Activated naive CD4-positive, alpha-beta T cell treated with anti-CD3 and anti-CD28 coated beads for 36 hours (primary cell): ENCODE results near the gene REST. TPM values are rescaled to one million over a fixed set of nuclear protein-coding genes. Genes with fewer than 3 reads are reported as not detected.
"Not testable (repeated sequence)": the region's sequence is repeated elsewhere in the genome, so short reads cannot be mapped to it uniquely, and the experiment has no call there.

Experiments used
- CTCF ChIA-PET: fragments of 350-600 bp; sonication (Branson Sonifier 250); formaldehyde crosslinking; loops from one replicate; lab custom pipeline; 2021; ENCODE audit warnings: antibody characterized with exemption; lab: Charles Lee
- DNase-seq: peaks from one replicate; pipeline ENCODE4 v3.0.0-alpha.2; 2020
- H3K27ac Mint-ChIP-seq: one replicate; pipeline ENCODE4 v1.8.0; 2021; ENCODE audit warnings: mild to moderate bottlenecking, mixed read lengths
- H3K27me3 Mint-ChIP-seq: one replicate; pipeline ENCODE4 v1.8.0; 2021; ENCODE audit warnings: low read depth, mixed read lengths
- H3K36me3 Mint-ChIP-seq: one replicate; pipeline ENCODE4 v1.8.0; 2021; ENCODE audit warnings: low read depth, mixed read lengths
- H3K4me1 Mint-ChIP-seq: one replicate; pipeline ENCODE4 v1.8.0; 2021; ENCODE audit warnings: low read depth, mixed read lengths
- H3K4me3 Mint-ChIP-seq: one replicate; pipeline ENCODE4 v1.8.0; 2021; ENCODE audit warnings: mild to moderate bottlenecking, moderate library complexity, mixed read lengths
- H3K9me3 Mint-ChIP-seq: one replicate; pipeline ENCODE4 v1.8.0; 2021; ENCODE audit warnings: mixed read lengths
- intact Hi-C: fragments of 100-400 bp; cut with micrococcal nuclease; formaldehyde crosslinking; loops from one replicate; pipeline ENCODE4 v1.15.1; 2023
- total RNA-seq, 2 experiments: library from RNA; stranded (reverse); gene quantifications; one replicate each; pipeline ENCODE4 v1.2.3, GENCODE V29; 2021

REST gene
- total RNA-seq, 2 experiments from 2014 or later: 35.6 to 36.8 TPM

DNA sequence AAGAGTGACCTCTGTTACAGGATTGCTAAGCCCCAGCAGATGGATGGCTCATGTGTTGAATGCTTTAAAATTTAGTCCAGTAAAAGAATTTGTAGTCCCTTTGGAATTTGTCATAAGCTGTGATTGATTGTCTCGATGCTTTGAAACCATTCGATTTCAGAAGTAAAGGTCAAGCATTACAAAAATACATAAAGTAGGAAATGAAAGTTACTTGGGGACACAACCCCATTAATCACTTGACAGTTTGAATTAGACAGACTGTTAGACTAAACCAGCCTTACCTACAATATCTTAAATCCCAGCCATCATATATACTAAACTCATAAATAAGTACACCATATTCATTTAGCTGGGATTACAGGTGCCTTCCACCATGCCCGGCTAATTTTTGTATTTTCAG is 6.6 kb downstream of the REST start:
- intact Hi-C loops: no loop called here
- H3K4me1 Mint-ChIP-seq: peaks cover 56% of the 10 kb centered on the region
- H3K27me3 Mint-ChIP-seq: no peaks in the 10 kb centered on the region
- no peaks in the 10 kb centered on the region for H3K9me3 Mint-ChIP-seq
- DNase-seq: no peak
- peak overlapping the region; percentile 46 for H3K27ac Mint-ChIP-seq
- CTCF ChIA-PET: no interaction called here
- no peak overlapping the region for H3K4me3 Mint-ChIP-seq
- H3K36me3 Mint-ChIP-seq: peaks cover 21% of the 10 kb centered on the region

- peaks cover 24% of the 10 kb centered on the region for H3K36me3 Mint-ChIP-seq
- intact Hi-C loops, H3K4me3 Mint-ChIP-seq, H3K27ac Mint-ChIP-seq, H3K9me3 Mint-ChIP-seq, DNase-seq, H3K27me3 Mint-ChIP-seq: not testable (repeated sequence)
- peaks cover 54% of the 10 kb centered on the region for H3K4me1 Mint-ChIP-seq
- CTCF ChIA-PET: interaction anchor here (0.6 kb wide), 1 partner anchor 56 kb away, joined by 3 read pairs; no protein-coding TSS in a partner anchor
Observed at GRCh38 chr4:56914977-56915376, 7.3 kb downstream of the REST start.

- H3K4me1 Mint-ChIP-seq: peaks cover 21% of the 10 kb centered on the region
Observed at GRCh38 chr4:56927196-56927595, 19.5 kb downstream of the REST start.

GRCh38 chr4:56930638-56931037 is 22.9 kb downstream of the REST start:
- CTCF ChIA-PET: no interaction called here

More at GRCh38 chr4:56927196-56927595, 19.5 kb downstream of the REST start:
- H3K27ac Mint-ChIP-seq: no peak overlapping the region
- no peak overlapping the region for H3K4me3 Mint-ChIP-seq
- peaks cover 27% of the 10 kb centered on the region for H3K36me3 Mint-ChIP-seq
- DNase-seq: no peak
- H3K27me3 Mint-ChIP-seq: no peaks in the 10 kb centered on the region
- no peaks in the 10 kb centered on the region for H3K9me3 Mint-ChIP-seq
- intact Hi-C loops: no loop called here
- CTCF ChIA-PET: interaction anchor here (0.6 to 1.2 kb wide), 2 partner anchors 9 to 206 kb away, joined by 3 to 4 read pairs; no protein-coding TSS in a partner anchor

DNA sequence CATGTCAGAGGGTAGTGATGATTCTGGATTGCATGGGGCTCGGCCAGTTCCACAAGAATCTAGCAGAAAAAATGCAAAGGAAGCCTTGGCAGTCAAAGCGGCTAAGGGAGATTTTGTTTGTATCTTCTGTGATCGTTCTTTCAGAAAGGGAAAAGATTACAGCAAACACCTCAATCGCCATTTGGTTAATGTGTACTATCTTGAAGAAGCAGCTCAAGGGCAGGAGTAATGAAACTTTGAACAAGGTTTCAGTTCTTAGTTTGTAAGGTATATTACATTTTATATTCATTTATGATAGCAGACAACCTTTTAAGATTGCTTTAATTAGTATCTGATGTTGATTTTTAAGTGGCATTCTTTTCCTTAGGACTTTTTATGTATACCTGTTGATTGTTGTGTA is 24.2 kb downstream of the REST start:
- Mint-ChIP-seq H3K4me1 (peaks cover 29% of the 10 kb centered on the region), H3K36me3 (peaks cover 21% of the 10 kb centered on the region), H3K4me3 (no peak overlapping the region), H3K27ac (no peak overlapping the region), H3K27me3 (no peaks in the 10 kb centered on the region), H3K9me3 (no peaks in the 10 kb centered on the region)
- intact Hi-C loops: no loop called here
- DNase-seq: no peak
- CTCF ChIA-PET: interaction anchor here (1.2 kb wide), 1 partner anchor 23 kb away, joined by 3 read pairs; no protein-coding TSS in a partner anchor

More at GRCh38 chr4:56930638-56931037, 22.9 kb downstream of the REST start:
- no peaks in the 10 kb centered on the region for H3K27me3 Mint-ChIP-seq
- no peak overlapping the region for H3K27ac Mint-ChIP-seq
- intact Hi-C loops: no loop called here
- H3K4me1 Mint-ChIP-seq: peaks cover 29% of the 10 kb centered on the region
- H3K36me3 Mint-ChIP-seq: peaks cover 20% of the 10 kb centered on the region
- no peak for DNase-seq
- H3K4me3 Mint-ChIP-seq: no peak overlapping the region
- no peaks in the 10 kb centered on the region for H3K9me3 Mint-ChIP-seq

- H3K27ac Mint-ChIP-seq: peak overlapping the region; percentile 7
- no peak for DNase-seq
Observed at GRCh38 chr4:56937262-56937661, 29.6 kb downstream of the REST start.

DNA sequence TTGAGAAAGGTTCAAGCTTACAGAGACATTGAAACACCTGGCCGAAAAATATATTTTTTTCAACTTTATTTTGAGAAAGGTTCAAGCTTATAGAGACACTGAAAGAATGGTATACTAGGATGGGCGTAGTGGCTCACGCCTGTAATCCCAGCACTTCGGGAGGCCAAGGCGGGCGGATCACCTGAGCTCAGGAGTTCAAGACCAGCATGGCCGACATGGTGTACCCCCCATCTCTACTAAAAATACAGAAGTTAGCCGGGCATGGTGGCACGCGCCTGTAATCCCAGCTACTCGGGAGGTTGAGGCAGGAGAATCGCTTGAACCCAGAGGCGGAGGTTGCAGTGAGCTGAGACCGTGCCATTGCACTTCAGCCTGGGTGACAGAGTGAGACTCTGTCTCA is 32.1 kb downstream of the REST start:
- peaks cover 14% of the 10 kb centered on the region for H3K36me3 Mint-ChIP-seq
- DNase-seq, CTCF ChIA-PET, H3K4me3 Mint-ChIP-seq, H3K9me3 Mint-ChIP-seq, H3K27me3 Mint-ChIP-seq, H3K27ac Mint-ChIP-seq, intact Hi-C loops, H3K4me1 Mint-ChIP-seq: not testable (repeated sequence)

More at GRCh38 chr4:56937262-56937661, 29.6 kb downstream of the REST start:
- H3K27me3 Mint-ChIP-seq: no peaks in the 10 kb centered on the region
- CTCF ChIA-PET: no interaction called here
- H3K9me3 Mint-ChIP-seq: no peaks in the 10 kb centered on the region
- peaks cover 15% of the 10 kb centered on the region for H3K36me3 Mint-ChIP-seq
- no peak overlapping the region for H3K4me3 Mint-ChIP-seq
- H3K4me1 Mint-ChIP-seq: peaks cover 8% of the 10 kb centered on the region
- intact Hi-C loops: no loop called here

- Mint-ChIP-seq H3K27me3 (no peaks in the 10 kb centered on the region), H3K4me3 (no peak overlapping the region), H3K4me1 (no peaks in the 10 kb centered on the region), H3K27ac (no peak overlapping the region), H3K9me3 (no peaks in the 10 kb centered on the region), H3K36me3 (peaks cover 14% of the 10 kb centered on the region)
- CTCF ChIA-PET: interaction anchor here (1.1 kb wide), 1 partner anchor 20 kb away, joined by 3 read pairs; no protein-coding TSS in a partner anchor
- DNase-seq: no peak
- intact Hi-C loops: no loop called here
Observed at GRCh38 chr4:56940403-56940802, 32.7 kb downstream of the REST start.

DNA sequence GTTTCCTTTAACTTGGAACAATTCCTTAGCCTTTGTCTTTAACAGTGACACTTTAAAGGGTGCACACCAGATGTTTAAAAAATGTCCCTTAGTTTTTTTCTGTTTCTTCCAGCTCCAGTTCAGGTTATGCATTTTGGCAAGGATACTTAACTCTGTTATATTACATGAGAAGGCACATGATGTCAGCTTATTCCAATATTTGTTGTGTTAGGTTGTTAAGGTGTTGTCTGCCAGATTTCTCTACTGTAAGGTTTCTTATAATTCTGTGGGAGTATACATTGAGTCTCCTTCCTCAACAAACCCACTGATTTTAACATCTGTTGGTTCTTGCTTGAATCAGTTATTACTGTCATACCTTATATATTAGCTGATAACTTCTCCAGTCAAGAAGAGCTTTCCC is 33.3 kb downstream of the REST start:
- no peak for DNase-seq
- Mint-ChIP-seq H3K4me1 (no peaks in the 10 kb centered on the region), H3K36me3 (peaks cover 14% of the 10 kb centered on the region), H3K27ac (no peak overlapping the region), H3K4me3 (no peak overlapping the region), H3K27me3 (no peaks in the 10 kb centered on the region), H3K9me3 (no peaks in the 10 kb centered on the region)
- CTCF ChIA-PET: interaction anchor here (1.1 kb wide), 1 partner anchor 20 kb away, joined by 3 read pairs; no protein-coding TSS in a partner anchor
- intact Hi-C loops: no loop called here

DNA sequence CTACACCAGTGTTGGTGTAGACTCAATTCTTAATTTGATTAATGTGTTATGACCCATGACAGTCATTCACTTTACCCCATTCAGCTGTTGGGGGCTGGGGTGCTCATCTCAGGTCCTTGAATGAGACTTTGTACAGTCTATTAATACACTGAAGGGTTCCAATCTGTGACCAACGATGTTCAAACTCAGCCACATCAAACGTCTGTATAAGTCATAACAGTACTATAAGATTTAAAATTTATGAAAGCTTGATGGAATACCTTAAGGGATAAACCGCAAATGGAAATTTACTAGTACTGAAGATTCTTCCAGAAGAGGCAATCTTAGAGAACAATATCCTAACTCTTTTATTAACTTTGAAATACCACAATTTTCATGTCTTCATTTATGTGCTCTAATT is 33.7 kb downstream of the REST start:
- Mint-ChIP-seq H3K27ac (no peak overlapping the region), H3K36me3 (peaks cover 14% of the 10 kb centered on the region), H3K4me3 (no peak overlapping the region), H3K4me1 (no peaks in the 10 kb centered on the region), H3K27me3 (no peaks in the 10 kb centered on the region), H3K9me3 (no peaks in the 10 kb centered on the region)
- intact Hi-C loops: no loop called here
- no peak for DNase-seq
- CTCF ChIA-PET: interaction anchor here (0.9 to 1.1 kb wide), 2 partner anchors 8 to 19 kb away, joined by 3 read pairs; no protein-coding TSS in a partner anchor

- Mint-ChIP-seq H3K4me3 (no peak overlapping the region), H3K4me1 (no peaks in the 10 kb centered on the region), H3K27ac (no peak overlapping the region), H3K36me3 (no peaks in the 10 kb centered on the region), H3K27me3 (no peaks in the 10 kb centered on the region), H3K9me3 (no peaks in the 10 kb centered on the region)
- no peak for DNase-seq
- CTCF ChIA-PET: interaction anchor here (0.6 kb wide), 1 partner anchor 39 kb away, joined by 3 read pairs; no protein-coding TSS in a partner anchor
- intact Hi-C loops: no loop called here
Observed at GRCh38 chr4:56953680-56954520, 46.2 kb downstream of the REST start.

GRCh38 chr4:56958111-56958517 is 50.4 kb downstream of the REST start:
- CTCF ChIA-PET: interaction anchor here (0.6 kb wide), 1 partner anchor 71 kb away, joined by 5 read pairs; no protein-coding TSS in a partner anchor
- peaks cover 9% of the 10 kb centered on the region for H3K36me3 Mint-ChIP-seq
- H3K27ac Mint-ChIP-seq: no peak overlapping the region
- H3K27me3 Mint-ChIP-seq: no peaks in the 10 kb centered on the region
- DNase-seq: no peak
- no peaks in the 10 kb centered on the region for H3K9me3 Mint-ChIP-seq
- no peak overlapping the region for H3K4me3 Mint-ChIP-seq
- intact Hi-C loops: no loop called here
- H3K4me1 Mint-ChIP-seq: peaks cover 1% of the 10 kb centered on the region
